DMS153 treated with DMSO at 0.1 percent for 48 hours (cell line): Measurements from ENCODE around the gene BEND3.
"Not testable (repeated sequence)": the region's sequence is repeated elsewhere in the genome, so short reads cannot be mapped to it uniquely, and the experiment has no call there.

Experiments used
- DNase-seq: peaks from one replicate; lab custom pipeline; 2025; ENCODE audit not compliant: unreplicated experiment; lab: John Stamatoyannopoulos, UW

The BEND3 gene

DNA sequence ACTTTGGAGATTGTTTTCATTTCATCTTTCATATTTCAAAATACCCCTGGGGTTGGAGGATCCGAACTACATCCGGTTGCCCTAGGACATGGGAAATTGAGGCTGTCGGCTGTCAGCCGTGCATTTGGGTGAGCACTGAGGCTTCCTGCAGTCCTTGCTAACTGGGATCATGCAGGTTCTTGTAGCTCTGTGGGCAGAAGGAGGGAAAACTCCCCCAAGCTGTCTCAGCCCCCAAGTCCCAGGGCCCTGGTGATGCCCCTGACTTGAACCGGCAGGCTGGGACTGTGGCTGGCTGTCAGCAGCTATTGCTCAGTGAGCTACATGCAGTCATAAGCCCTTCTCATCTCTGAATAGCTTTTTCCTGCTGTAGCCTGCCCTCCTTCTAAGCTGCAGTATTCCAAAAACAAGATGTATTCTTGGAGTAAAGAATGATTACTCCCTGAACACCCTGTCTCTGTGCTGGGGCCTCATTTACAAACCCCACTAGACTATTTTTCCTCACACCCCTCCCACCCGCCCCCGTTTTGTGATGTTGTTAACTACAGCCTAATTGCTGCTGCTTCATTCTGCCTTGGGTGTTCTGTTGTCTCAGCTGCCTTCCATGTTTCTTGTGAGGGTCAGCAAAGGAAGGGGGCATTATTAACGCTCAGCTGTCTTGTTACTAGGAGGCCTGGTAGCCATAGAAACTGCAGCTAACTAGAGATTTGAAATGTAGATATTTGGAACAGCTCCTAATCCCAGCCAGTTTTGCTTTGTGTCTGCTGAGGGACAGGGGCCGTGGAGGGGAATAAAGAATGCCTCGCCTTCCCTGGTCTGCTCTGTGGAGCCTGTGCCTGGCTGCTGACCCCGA lies 69.3 kb downstream of the BEND3 start:
- DNase-seq, result no peak

GRCh38 chr6:107033126-107033525 lies 82.2 kb downstream of the BEND3 start:
- no peak for DNase-seq

DNA sequence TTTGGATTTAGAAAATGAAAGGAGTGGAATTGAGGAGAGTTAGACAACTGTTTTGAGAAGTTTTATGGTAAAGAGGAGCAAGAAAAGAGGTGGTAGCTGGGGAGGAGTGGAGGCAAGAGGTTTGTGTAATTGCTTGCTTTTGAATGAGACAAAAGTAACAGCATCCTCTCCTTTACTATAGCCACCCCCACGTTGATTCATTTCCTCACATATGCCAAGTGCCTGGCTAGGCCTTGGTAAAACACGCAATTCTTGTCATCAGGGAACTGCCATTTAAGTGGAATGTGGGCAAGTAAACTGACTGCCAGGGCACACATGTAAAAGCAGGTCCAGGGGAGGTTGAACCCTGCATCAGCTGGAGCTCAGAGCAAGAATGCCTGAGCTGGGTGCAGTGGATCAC lies 83.3 kb downstream of the BEND3 start:
- no peak for DNase-seq

GRCh38 chr6:107030151-107030550 lies 85.2 kb downstream of the BEND3 start:
- no peak for DNase-seq

- no peak for DNase-seq
Measured at GRCh38 chr6:107026965-107027364, 88.3 kb downstream of the BEND3 start.

DNA sequence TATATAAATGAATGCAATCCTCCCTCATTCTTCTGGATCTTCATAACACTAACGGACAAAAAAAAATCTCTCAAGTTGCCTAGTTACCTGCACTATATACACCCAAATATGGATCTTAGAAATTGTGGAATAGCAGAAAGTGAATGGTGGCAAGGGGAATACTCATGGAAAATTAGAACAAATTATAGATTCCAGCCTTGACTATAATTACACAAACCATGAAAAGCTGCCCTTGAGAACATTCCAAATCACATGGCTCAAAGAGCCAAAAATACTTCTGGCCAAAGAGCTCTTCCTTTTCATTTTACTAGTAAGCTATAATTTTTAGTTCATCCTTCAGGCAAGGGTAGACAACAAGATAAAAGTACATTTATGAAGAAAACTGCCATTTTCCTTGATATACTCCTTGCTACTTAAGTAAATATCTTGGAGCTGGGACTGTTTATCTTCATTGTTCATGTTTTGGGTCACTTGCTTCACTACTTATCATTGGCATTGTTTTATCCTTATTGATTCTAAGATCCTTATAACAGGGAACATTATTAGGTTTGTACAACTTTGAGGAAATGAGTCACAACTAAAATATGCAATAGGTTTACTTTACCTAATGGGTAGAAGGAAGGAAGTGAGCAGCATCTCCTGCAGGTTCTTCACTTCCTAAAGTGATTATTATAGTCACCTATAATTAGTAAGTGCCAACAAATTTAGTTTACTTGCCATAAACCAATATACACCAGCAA lies 93.7 kb downstream of the BEND3 start:
- no peak for DNase-seq

GRCh38 chr6:107020239-107020638 lies 95.1 kb downstream of the BEND3 start:
- no peak for DNase-seq

- not testable (repeated sequence) for DNase-seq
Measured at GRCh38 chr6:107019628-107020027, 95.7 kb downstream of the BEND3 start.

DNA sequence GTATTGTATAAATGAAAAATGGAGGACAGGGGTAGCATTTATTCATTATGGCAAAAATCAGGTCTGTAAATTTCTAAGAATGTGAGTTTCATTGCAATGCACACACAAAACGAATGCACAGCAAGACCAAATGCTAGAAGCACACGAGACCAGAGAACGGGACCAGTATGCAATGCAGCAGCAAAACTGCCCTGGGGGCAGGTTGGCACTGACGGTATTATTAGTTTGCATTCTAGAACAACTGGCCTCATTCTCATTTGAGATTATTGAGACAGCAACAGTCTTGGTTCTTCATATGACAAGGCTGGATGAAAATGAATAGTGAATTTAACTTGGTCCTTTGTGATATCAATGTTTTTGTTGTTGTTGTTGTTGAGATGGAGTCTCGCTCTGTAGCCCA lies 96.3 kb downstream of the BEND3 start:
- DNase-seq, result no peak
